Left colon (tissue), 2 donors: ENCODE measurements around the gene SH3YL1. TPM values are rescaled to one million over a fixed set of nuclear protein-coding genes. Genes with fewer than 3 reads are reported as not detected.

Experiments used
- total RNA-seq, 2 donors: library from RNA; stranded (reverse); fragmentation: NEBNext Ultra II Directional; extraction: Animal tissue kit (Norgen Biotek cat#: 25700); gene quantifications; one replicate each; pipeline ENCODE4 v1.2.1, GENCODE V29; 2021
- donor health status: DM: no; HTN: no; CAD: no.
- donor health status: DM: yes; HTN: yes; CAD: no.

SH3YL1 gene
- total RNA-seq, 2 donors from 2014 or later = 79.7 to 122 TPM

Other genes starting within 250 kb of the SH3YL1 start
- gene FAM110C, start 217.5 kb downstream of the SH3YL1 start, total RNA-seq = 10 to 100 TPM; 26.6 to 32.0 TPM
- gene ACP1, start 915 bp upstream of the SH3YL1 start, total RNA-seq = 10 to 100 TPM; 74.3 to 91.1 TPM
- 1 to 10 TPM; 1.6 to 2.7 TPM for gene ALKAL2, start 24.1 kb upstream of the SH3YL1 start, total RNA-seq